HG02852 (cell line): Measurements from ENCODE around the gene CBFB.
"Not testable (repeated sequence)": the region's sequence is repeated elsewhere in the genome, so short reads cannot be mapped to it uniquely, and the experiment has no call there.

Source experiments
- ATAC-seq: cut with Tn5 transposase; IDR thresholded peaks from one replicate; pipeline ENCODE4 v1.9.1; 2021; ENCODE audit warnings: mild to moderate bottlenecking, moderate library complexity; ENCODE audit not compliant: unreplicated experiment

Gene CBFB

DNA sequence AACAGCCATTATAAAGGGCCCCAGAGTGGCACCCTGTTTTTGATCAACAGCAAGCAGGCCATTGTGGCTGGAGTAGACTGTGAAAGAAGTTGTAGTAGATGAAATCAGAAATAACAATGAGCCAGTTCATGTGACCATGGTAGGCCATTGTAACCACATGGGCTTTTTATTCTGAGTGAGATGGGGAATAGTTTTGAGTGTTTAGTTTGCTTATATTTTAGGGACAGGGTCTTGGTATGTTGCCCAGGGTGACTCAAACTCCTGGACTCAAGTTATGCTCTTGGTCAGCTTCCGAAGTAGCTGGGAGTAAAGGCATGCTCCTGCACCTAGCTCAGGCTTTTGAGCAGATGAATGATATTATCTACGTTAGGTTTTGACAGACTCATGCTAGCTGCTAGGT, 12.0 kb downstream of the CBFB start:
- ATAC-seq, result no peak

DNA sequence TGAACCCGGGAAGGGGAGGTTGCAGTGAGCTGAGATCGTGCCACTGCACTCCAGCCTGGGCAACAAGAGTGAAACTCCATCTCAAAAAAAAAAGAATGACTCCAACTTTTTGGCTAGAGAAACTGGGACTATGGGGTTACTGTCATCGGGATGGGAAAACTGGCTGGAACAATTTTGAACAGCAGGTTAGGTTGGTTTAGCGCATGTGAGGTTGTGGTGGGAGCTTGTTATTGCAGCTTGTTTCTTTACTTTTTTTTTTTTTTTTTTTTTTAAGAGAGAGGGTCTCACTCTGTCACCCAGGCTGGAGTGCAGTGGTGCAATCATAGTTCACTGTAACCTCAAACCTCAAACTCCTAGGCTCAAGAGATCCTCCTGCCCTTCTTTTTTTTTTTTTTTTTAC, 12.6 kb downstream of the CBFB start:
- ATAC-seq, result not testable (repeated sequence)

DNA sequence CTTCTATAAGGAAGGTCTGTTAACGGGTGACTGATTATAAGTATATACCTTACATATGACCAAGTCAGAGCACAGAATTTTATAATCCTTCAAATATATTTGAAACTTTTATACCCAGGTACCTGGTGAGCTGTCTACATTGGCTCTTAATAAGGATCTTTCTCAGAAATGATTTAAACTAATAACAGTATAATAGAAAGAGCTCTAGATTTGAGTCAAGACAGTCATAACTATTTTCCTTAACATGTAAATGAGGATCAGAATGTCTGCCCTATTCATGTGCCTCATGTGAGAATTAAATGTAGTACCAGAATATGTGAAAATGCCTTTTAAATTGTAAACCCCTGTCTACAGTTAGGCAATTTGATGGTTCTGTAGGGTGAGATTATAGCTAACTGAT, 14.5 kb downstream of the CBFB start:
- no peak for ATAC-seq

DNA sequence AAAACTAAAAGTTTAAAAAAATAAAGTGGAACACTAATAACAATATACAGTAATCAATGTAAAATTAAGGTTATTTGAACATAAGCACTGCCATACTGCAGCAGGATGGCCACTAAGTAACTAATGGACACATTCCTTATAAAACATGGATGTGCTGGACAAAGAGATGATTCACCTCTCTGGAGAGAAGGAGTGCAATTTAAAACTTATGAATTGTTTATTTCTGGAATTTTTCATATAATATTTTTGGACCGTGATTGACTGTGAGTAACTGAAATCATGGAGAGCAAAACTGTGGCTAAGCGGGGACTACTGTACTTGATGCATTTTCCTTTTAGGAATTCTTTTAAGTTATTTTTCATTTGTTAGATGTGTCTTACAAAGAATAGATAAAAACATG, 21.8 kb downstream of the CBFB start:
- no peak for ATAC-seq

DNA sequence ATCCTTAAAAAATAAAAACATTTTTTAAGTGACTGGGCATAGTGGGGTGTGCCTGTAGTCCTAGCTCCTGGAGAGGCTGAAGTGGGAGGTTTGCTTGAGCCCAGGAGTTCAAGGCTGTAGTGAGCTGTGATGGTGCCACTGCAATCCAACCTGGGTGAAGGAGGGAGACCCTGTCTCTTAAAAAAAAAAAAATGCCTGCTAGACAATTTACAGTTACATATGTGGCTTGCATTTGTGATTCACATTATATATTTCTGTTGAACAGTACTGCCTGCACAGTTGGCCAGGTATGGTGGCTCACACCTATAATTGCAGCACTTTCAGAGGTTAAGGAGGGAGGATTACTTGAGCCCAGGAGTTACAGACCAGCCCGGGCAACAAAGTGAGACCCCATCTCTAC, 23.4 kb downstream of the CBFB start:
- no peak for ATAC-seq

DNA sequence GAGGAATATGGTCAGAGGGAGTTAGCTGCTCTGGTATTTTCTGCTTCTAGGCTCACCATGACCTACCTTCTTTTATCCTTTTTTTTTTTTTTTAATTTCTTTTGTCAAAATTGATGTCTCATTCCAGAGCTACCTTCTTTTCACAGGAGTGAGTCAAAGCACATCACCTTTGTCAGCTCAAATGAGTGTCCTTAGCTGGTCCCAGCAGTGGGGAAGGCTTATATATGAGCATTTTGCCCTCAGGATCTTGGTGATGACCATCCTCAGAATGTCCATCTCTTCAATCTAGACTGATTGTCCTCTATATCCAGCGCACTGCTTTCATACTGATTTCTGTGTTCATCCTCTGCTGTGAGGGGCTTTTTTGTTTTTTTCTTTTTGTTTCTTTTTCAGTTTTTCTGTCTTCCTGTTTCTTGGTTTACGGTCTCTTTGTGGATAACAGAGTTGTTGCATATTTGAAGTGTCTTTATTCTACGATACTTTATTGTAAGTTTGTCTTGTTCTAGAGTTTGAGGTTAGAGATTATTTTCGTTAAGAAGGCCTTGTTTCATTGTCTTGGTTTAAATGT, 24.9 kb downstream of the CBFB start:
- no peak for ATAC-seq

DNA sequence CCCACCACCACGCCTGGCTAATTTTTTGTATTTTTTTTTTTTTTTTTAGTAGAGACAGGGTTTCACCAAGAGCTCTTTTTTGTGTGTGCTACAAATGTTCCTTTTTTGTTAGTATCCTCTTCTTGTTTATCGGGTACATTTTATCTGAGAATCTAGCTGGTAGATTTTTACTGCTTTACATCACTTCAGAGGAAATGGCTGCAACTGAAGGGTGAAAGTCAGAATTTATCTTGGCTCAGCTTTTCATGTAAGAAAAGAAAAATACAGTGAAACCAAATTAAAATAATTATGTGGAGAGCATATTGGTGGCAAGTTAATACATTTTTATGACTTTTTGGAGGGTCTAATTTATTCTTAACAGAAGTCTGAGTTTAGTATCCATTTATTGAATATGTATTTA, 26.0 kb downstream of the CBFB start:
- no peak for ATAC-seq

DNA sequence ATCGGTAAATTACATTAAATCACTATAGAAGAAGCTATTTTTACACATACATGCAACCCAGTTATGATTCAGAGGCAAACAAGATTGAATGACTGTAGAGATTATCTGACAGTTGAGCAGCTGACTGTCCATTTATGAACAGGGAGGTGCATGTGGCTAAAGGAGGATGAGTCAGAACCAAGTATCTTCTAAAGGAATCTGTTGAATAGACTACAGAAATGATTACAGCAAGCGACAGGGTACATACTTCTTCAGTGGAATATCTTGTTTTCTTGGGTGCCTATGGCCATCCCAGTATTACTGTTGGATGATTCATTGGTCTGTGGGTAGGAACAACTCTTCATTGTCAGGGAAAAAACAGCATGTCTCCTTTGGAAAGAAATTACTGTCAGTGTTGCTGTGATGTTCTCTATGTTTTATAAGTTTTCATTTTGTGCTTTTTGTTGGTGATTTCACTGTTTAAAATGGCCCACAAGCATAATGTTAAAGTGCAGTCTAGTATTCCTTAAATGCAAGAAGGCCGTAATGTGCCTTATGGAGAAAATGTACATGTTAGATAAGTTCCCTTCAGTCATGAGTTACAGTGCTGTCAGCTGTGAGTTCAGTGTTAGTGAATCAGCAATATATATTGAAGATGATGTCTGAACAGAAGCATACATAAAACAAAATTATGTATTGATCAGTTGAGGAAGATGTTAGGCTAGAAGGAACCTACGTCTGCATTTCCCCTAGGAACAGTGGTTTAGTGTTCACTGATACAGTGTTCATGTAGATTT, 27.0 kb downstream of the CBFB start:
- ATAC-seq, result peak; percentile 77

DNA sequence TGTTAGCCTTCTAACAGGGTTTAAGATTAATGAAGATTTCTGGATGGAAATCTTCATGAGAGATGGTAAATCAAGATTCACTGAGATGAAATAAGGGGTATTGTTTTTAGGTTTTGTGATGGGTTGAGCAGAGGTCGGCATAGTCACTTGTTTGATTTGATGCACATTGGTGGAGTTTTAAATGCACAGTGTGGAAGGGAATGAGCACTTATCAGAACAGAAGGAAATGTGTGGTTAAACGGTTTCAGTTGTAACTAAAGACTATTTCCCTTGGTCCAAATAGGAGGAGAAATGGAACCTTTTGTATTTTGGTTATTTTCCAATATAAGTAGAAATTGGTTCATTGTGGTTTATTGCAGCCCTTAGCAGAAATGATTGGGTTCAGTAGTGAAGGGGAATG, 34.1 kb downstream of the CBFB start:
- no peak for ATAC-seq

DNA sequence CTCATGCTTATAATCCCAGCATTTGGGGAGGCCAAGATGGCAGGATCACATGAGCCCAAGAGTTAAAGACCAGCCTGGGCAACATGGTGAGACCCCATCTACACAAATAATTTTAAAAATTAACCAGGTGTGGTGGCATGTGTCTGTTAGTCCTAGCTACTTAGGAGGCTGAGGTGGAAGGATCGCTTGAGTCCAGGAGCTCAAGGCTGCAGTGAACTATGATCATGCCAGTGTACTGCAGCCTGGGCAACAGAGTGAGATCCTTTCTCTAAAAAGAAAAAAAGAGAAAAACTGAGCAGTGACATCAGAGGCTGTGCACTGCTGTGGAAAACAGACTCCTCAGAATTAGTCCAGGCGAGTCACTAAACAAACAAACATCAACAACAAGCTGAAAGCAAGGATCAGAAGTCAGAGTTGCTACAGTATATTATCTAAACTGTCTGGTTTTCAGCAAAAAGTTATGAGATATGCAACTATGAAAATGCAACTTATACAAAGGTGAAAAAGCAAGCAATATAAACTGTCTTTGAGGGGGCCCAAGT, 39.3 kb downstream of the CBFB start:
- no peak for ATAC-seq

DNA sequence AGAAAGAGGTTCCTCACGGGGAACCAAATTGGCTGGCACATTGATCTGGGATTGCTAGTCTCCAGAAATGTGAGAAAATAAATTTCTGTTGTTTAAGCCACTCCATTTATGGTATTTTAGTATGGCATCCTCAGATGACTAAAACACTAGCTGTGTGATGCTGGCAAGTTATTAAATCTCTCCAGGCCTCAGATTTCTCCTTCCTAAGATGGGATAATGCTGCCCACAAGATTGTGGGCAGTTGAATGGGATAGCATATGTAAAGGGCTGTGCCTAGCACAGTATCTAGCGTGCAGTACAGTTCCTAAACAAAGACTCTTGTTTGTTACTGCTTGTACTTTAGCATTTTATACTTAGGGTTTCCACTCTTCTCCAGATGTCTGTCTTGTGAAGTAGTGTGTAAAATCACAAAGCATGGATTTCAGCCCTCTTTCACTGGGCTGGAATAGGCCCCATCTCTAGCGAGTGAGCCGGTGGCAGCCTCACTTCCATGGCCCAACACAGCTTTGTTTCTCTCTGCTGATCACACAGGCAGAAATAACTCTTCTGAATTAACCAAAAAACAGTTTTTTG, 42.6 kb downstream of the CBFB start:
- ATAC-seq, result no peak

DNA sequence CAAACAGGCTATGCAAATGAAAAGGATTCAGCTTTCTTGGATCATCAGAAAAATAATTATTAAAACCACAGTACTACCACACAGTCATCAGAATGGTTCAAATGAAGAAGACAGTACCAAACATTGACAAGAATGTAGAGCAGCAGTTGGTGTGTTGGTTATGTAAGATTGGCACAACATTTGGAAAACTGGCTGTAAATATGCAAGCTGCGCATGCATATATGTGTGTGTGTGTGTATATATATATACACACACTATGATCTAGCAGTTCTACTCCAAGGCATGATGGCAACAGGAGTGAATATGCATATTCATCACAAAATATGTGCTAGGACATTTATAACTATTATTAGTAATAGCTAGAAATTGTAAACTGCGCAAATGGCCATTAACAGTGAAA, 46.4 kb downstream of the CBFB start:
- no peak for ATAC-seq

DNA sequence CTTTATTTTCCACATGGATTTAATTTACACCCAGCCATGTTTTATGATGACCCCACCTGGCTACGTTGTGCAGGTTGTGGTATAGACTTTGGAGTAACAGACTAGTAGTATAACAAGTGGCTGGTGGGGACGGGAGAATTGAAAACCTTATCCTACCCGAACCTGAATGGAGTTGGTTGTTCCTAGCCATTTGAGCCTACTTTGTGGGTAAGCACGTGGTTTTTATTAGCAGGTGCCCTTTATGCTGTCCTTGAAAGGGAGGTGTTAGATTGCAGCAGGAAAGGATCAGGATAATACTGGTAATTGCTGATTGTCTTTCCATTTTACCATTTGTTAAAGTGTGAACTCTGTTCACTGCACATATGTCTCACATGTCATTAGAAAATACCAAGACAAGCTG, 48.9 kb downstream of the CBFB start:
- ATAC-seq, result no peak

DNA sequence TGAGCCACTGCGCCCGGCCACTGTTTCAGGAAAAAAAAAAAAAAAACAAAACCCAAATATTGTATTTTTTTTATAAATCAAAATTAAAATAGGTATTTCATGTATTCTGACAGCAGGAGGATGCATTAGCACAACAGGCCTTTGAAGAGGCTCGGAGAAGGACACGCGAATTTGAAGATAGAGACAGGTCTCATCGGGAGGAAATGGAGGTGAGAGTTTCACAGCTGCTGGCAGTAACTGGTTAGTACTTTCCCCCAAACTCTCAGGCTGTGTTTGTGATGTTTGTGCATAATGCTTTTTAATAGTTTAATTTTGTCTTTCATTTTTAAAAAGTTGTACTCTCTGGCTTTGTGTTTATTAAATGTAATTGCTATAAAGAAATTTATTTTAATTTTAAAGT, 53.2 kb downstream of the CBFB start:
- no peak for ATAC-seq

DNA sequence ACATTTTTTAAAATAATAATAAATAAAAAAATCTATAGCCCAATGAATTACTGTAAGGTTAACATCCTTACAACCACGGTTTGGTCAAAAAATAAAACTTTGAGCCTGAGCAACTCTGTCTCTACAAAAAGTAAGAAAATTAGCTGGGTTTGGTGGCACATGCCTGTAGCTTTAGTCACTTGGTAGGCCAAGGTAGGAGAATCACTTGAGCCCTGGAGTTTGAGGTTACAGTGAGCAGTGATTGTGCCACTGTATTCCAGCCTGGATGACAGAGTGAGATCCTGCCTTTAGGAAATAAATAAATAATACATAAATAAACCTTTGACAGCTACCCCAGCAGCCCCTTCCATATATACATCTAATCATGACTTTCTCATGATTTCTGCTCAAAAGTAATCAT, 53.9 kb downstream of the CBFB start:
- ATAC-seq, result no peak

DNA sequence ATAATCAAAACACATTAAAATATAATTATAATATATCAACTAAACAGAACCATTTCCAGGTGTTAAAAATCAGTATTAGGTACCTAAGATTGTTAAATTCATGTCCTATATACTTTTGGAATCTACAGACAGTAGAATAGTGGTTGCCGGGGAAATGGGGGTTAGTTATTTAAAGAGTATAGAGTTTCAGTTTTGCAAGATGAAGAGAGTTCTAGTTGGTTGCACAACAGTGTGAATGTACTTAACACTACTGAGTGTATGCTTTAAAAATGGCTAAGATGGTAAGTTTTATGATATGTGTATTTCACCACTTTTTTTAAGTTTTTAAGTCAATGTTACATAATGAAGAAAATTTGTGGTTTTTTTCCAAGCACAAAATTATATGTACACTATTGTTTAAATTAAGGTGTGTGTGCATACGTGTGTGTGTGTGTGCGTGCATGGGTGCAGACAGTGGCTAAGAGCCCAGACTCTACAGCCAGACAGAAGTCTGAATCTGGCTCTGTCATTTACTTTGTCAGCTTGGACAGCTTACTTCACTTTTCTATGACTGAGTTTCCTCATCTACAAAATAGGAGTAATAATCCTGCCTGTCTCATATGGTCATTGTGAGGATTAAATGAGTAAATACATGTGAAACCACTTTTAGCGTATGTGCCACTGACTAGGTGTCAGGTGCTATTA, 55.5 kb downstream of the CBFB start:
- ATAC-seq, result no peak

DNA sequence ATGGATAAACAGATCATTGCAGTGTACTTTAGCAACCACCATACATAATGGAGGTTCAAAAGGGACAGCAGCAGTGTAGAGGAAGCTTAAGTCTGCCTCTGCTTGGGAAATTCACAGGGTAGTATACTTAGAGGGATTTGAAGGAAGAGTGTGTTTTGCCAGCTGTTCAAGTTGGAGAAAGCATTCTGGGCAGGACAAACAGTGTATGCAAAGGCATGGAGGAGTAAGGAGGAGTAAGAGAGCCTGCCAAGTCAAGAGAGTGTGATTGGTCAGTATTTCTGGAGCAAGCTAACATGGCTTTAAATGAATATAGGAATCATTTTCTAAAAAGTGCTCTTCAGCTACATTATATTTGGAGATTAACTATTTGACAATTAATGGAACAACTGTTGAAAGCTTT, 57.9 kb downstream of the CBFB start:
- no peak for ATAC-seq

DNA sequence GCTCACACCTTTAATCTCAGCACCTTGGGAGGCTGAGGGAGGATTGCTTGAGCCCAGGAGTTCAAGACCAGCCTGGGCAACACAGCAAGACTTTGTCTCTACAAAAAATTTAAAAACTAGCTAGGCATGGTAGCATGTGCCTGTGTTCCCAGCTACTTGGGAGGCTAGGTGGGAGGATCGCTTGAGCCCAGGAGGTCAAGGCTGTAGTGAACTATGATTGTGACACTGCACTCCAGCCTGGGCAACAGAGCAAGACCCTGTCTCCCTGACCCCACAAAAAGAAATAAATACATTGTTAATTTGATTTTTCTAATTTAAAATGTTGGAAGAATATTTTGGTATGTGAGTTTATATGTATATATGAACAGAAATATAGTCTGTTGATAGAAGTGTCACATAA, 58.3 kb downstream of the CBFB start:
- no peak for ATAC-seq

DNA sequence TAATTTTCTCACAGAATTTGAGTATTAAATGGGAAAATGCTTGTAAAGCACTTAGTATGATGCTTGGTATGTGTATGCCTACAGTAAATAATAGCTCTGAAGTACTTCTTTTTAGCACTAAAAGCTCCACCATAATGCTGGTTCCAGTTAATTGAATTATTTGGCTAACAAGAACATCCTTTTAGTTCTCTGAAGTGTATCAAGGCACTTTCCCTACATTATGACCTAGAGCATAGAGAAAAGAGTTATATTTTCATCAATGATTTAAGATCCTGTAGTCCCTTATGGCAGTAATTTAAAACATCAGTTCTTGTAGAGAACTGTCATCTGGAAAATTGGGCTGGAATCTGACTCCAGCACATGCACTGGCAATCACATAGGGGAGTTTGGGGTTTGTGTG, 58.9 kb downstream of the CBFB start:
- ATAC-seq, result no peak

DNA sequence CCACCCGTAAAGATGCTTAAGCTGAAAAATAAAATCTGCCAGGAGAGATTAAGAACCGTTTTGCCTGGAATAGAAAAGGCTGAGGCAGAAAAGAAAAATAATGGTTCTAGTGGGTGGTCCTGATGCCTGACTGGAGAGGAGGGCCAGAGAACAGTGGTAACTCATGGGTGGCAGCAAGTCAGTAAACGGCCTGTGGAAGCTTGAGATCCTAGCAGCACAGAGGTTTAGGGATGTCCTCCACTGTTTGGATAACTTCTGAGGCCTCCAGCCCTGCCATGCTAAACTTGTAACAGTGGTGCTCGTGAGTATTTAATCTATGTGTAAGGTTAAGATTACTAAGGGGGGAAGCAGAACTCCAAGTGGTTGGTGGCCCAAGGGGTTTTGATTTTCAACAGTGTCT, 59.6 kb downstream of the CBFB start:
- no peak for ATAC-seq

DNA sequence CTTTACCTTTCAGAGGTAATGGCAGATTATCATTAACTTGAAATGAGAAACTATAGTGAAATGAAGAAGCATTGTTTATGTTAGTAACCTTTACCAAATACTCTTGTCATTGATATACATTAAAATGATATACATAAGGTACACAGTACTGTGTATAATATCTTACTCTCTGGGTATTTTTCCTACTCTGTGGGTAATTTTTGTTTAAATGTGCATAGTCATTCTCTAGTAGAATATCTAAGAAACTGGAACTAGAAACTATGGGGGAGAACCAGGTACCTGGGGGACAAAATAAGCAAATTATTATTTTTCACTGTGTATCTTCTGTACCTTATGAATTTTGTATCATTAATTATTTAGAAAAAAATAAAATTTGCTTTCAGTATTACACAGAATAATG, 60.2 kb downstream of the CBFB start:
- ATAC-seq, result no peak
